Smooth muscle cell (in vitro differentiated cells): ENCODE results near the gene SH3RF3. TPM values are rescaled to one million over a fixed set of nuclear protein-coding genes. Genes with fewer than 3 reads are reported as not detected.
A peak's percentile ranks its signal among the peaks of the same experiment; 100 is the strongest.

Experiments
- DNase-seq: peaks from one replicate; lab custom pipeline; 2025; ENCODE audit not compliant: unreplicated experiment; lab: John Stamatoyannopoulos, UW
- H2AFZ ChIP-seq: fragments of 200-600 bp; sonication (generic); 2 replicates; pipeline ENCODE4 v1.6.0; 2016; ENCODE audit warnings: antibody characterized with exemption, low read depth, mild to moderate bottlenecking
- H3F3A ChIP-seq: fragments of 200-600 bp; sonication (generic); 2 replicates; pipeline ENCODE4 v1.6.0; 2017; ENCODE audit warnings: antibody characterized with exemption, low read depth
- H3K27ac ChIP-seq: fragments of 200-600 bp; sonication (generic); 2 replicates; pipeline ENCODE4 v1.5.1; 2016; ENCODE audit warnings: low read depth, mild to moderate bottlenecking
- H3K27me3 ChIP-seq: fragments of 200-600 bp; sonication (generic); 2 replicates; pipeline ENCODE4 v1.6.1; 2016; ENCODE audit warnings: low read depth, mild to moderate bottlenecking
- H3K36me3 ChIP-seq: fragments of 200-600 bp; sonication (generic); 2 replicates; pipeline ENCODE4 v1.5.1; 2016; ENCODE audit warnings: low read depth
- H3K4me1 ChIP-seq: fragments of 200-600 bp; sonication (generic); 2 replicates; pipeline ENCODE4 v1.5.1; 2016; ENCODE audit warnings: low read depth
- H3K4me2 ChIP-seq: fragments of 200-600 bp; sonication (generic); 2 replicates; pipeline ENCODE4 v1.6.0; 2016; ENCODE audit warnings: mild to moderate bottlenecking
- H3K4me3 ChIP-seq: fragments of 200-600 bp; sonication (generic); 2 replicates; pipeline ENCODE4 v1.5.1; 2016; ENCODE audit warnings: mild to moderate bottlenecking
- H3K79me2 ChIP-seq: fragments of 200-600 bp; sonication (generic); 2 replicates; pipeline ENCODE4 v1.6.0; 2016; ENCODE audit warnings: low read depth, mild to moderate bottlenecking
- H3K9ac ChIP-seq: fragments of 200-600 bp; sonication (generic); 2 replicates; pipeline ENCODE4 v1.6.0; 2016; ENCODE audit warnings: low read depth
- H3K9me3 ChIP-seq: fragments of 200-600 bp; sonication (generic); replicated peaks from 2 replicates; pipeline ENCODE4 v1.5.1; 2016; ENCODE audit warnings: low read depth
- H4K20me1 ChIP-seq: fragments of 200-600 bp; sonication (generic); 2 replicates; pipeline ENCODE4 v1.6.0; 2016; ENCODE audit warnings: low read depth
- WGBS: methylation state at CpG from one replicate; pipeline ENCODE4 v1.1.7; 2016; ENCODE audit warnings: low lambda C conversion rate; 5-methylcytosine and 5-hydroxymethylcytosine counted together
- polyA plus RNA-seq: library from polyadenylated mRNA; unstranded; fragments of >200 nt; fragmentation: Nextera tagmentation; extraction: Ambion mirVana; gene quantifications from 2 replicates; pipeline ENCODE4 v1.2.1, GENCODE V29; 2016
- total RNA-seq: library from RNA; depleted of rRNA; stranded (reverse); fragments of >200 nt; gene quantifications from 2 replicates; pipeline ENCODE4 v1.2.3, GENCODE V29; 2014
- TF ChIP-seq, protein P1 (sequence below): fragments of 200-600 bp; sonication (generic); IDR thresholded peaks from 2 replicates; pipeline ENCODE4 v1.5.1; 2017; ENCODE audit warnings: borderline replicate concordance, mild to moderate bottlenecking, antibody characterized with exemption; ENCODE audit not compliant: insufficient read depth, poor library complexity, severe bottlenecking

Gene SH3RF3
- total and polyA plus RNA-seq, 2 experiments from 2014 or later = 6.6 to 11.8 TPM

DNA sequence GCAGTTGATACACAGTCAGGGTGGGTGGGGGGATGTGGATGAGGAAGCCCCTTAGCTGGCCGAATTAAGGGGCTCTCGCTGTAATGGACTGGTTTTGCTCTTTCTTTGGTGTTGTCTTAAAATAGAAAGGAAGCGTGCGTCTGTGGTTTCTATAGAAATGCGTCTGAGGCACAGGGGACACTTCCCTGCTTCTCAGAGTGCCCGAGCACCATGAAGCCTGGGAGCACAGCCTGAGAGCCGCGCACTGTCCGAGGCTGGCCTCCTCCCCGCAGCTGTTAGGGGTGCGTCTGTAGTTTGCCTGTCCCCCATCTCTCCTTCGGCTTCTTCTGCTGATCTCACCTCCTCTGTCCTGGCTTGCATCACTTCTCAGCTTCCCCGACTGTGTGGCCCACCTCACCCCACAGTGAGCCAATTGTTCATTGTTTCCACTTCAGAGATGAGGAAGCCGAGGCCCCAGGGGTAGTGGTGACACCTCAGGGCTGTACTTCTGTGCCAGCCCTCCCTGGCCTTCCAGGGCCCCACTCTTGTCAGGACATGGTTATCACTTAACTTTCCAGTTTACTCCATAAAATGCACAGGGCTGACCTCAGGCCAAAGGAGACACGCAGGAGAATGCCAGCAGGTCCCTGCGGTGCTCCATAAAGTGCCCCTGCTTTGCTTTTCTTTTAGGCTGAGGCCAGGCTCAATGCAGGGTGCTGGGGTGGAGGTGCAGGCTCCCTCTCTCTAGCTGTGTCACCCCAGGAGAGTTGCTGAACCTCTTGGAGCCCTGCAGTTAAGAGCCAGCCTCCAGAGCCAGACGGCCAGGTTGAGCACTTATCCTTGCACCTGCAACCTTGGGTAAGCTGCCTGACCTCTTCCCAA lies 274.2 kb downstream of the SH3RF3 start:
- DNase-seq = no peak
- peaks cover 5% of the 10 kb centered on the region for H3K4me1 ChIP-seq
- H3F3A ChIP-seq = no peaks in the 10 kb centered on the region
- no peak overlapping the region for H3K4me3 ChIP-seq
- H2AFZ ChIP-seq = no peak overlapping the region
- 70% methylated on average over 17 of the region's 17 CpGs for WGBS
- TF ChIP-seq, protein P1, sequence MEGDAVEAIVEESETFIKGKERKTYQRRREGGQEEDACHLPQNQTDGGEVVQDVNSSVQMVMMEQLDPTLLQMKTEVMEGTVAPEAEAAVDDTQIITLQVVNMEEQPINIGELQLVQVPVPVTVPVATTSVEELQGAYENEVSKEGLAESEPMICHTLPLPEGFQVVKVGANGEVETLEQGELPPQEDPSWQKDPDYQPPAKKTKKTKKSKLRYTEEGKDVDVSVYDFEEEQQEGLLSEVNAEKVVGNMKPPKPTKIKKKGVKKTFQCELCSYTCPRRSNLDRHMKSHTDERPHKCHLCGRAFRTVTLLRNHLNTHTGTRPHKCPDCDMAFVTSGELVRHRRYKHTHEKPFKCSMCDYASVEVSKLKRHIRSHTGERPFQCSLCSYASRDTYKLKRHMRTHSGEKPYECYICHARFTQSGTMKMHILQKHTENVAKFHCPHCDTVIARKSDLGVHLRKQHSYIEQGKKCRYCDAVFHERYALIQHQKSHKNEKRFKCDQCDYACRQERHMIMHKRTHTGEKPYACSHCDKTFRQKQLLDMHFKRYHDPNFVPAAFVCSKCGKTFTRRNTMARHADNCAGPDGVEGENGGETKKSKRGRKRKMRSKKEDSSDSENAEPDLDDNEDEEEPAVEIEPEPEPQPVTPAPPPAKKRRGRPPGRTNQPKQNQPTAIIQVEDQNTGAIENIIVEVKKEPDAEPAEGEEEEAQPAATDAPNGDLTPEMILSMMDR = no peak
- H3K4me2 ChIP-seq = peak overlapping the region; percentile 66
- H3K9ac ChIP-seq = no peak overlapping the region
- H3K27me3 ChIP-seq = no peaks in the 10 kb centered on the region
- H3K9me3 ChIP-seq = no peaks in the 10 kb centered on the region
- H3K36me3 ChIP-seq = no peaks in the 10 kb centered on the region
- peaks cover 27% of the 10 kb centered on the region for H4K20me1 ChIP-seq
- H3K27ac ChIP-seq = peak overlapping the region; percentile 43
- H3K79me2 ChIP-seq = no peaks in the 10 kb centered on the region

DNA sequence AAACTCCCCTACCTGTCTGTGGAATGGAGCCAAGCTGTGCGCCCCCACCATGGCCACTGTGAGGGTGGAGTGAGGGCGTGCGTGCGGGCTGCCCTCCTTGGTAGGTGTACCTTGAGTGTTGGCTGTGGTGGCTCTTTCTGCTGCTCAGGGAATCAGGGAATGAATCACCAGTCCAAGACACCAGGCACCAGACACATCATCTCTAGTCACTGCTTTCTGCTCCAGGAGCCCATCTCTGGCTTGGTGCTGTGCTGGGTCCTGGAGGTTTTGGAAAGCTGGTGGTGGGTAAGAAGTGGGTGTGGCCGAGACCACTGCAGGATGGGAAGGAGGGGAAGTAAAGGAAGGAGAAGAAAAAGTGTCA lies 274.8 kb downstream of the SH3RF3 start:
- Histone ChIP-seq H4K20me1 (peaks cover 27% of the 10 kb centered on the region), H3K4me1 (peaks cover 5% of the 10 kb centered on the region), H3F3A (no peaks in the 10 kb centered on the region), H3K4me3 (no peak overlapping the region), H3K27ac (no peak overlapping the region), H3K4me2 (no peak overlapping the region), H3K9me3 (no peaks in the 10 kb centered on the region), H3K79me2 (no peaks in the 10 kb centered on the region), H3K36me3 (no peaks in the 10 kb centered on the region), H2AFZ (no peak overlapping the region), H3K9ac (no peak overlapping the region), H3K27me3 (no peaks in the 10 kb centered on the region)
- TF ChIP-seq, protein P1 = no peak
- 93% methylated on average over 5 of the region's 5 CpGs for WGBS
- no peak for DNase-seq

DNA sequence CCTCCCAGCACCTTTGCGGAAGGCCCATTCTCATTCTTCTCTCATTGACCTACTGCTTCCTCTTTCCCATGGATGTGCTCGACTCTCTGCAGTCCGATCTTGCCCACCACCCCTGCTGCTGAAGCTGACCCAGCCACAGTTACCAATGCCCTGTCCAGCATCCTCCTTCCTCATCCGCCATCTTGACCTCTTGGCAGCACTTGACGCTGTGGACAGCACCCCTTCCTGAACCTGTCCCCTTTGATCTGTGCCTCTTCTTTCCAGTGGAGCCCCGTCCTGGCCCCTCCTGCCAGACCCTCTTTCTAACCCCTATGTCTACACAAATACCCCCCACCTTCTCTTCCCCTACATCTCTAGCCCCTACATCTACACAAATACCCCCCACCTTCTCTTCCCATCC lies 275.7 kb downstream of the SH3RF3 start:
- no peaks in the 10 kb centered on the region for H3K27me3 ChIP-seq
- peaks cover 27% of the 10 kb centered on the region for H4K20me1 ChIP-seq
- TF ChIP-seq, protein P1 = no peak

DNA sequence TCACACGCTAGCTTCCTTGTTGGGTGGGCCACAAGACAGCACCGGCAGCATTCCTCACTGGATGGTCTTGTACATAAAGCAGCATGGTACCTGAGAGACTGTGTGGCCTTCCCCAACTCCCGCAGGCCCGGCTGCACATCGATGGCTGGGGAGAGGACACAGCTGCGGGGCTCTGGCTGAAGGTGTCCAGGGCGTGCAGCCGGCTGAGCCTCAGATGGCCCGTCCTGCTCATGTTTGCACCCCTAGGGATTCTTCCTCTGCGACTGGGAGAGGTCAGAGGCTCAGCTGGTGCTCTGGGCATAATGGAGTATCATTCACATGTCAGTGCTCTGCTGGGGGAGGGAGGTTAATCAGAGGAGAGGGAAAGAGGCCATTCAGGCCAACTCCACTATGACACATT lies 276.9 kb downstream of the SH3RF3 start:
- no peak overlapping the region for H3K27ac ChIP-seq
- peaks cover 34% of the 10 kb centered on the region for H4K20me1 ChIP-seq
- no peak for DNase-seq
- H3K4me1 ChIP-seq = peaks cover 13% of the 10 kb centered on the region
- H3F3A ChIP-seq = no peaks in the 10 kb centered on the region
- no peak overlapping the region for H3K4me3 ChIP-seq
- H3K36me3 ChIP-seq = no peaks in the 10 kb centered on the region
- no peak overlapping the region for H2AFZ ChIP-seq
- H3K79me2 ChIP-seq = no peaks in the 10 kb centered on the region
- H3K4me2 ChIP-seq = no peak overlapping the region
- no peak overlapping the region for H3K9ac ChIP-seq
- no peaks in the 10 kb centered on the region for H3K27me3 ChIP-seq
- 94% methylated on average over 10 of the region's 10 CpGs for WGBS
- TF ChIP-seq, protein P1 = no peak
- no peaks in the 10 kb centered on the region for H3K9me3 ChIP-seq

More for the DNA sequence above, 275.7 kb downstream of the SH3RF3 start:
- no peak overlapping the region for H2AFZ ChIP-seq
- no peak overlapping the region for H3K27ac ChIP-seq
- 94% methylated on average over 6 of the region's 6 CpGs for WGBS
- no peak overlapping the region for H3K9ac ChIP-seq
- no peak for DNase-seq
- H3K79me2 ChIP-seq = no peaks in the 10 kb centered on the region
- H3K36me3 ChIP-seq = no peaks in the 10 kb centered on the region
- H3K4me3 ChIP-seq = no peak overlapping the region
- H3F3A ChIP-seq = no peaks in the 10 kb centered on the region
- no peaks in the 10 kb centered on the region for H3K9me3 ChIP-seq
- no peak overlapping the region for H3K4me2 ChIP-seq
- peaks cover 12% of the 10 kb centered on the region for H3K4me1 ChIP-seq
